ENCODE data around the gene CCT8.

CCT8 gene

GRCh38 chr21:29091033-29091432 is 17.6 kb upstream of the CCT8 start:
- no peak for DNase-seq (ENCODE audit: extremely low spot score)
- ChIA-PET POLR2A (no interaction called here), CTCF (interaction anchor here (1.1 to 5.8 kb wide), 7 partner anchors 12 to 281 kb away, joined by 3 to 48 read pairs (median 4); no protein-coding TSS in a partner anchor)
- no peak for TF ChIP-seq CTCF (IDR thresholded peaks at IDR 0.05; ENCODE audit: control extremely low read depth, extremely low read depth, low read depth, missing control alignments)

- ChIA-PET POLR2A (no interaction called here), CTCF (interaction anchor here (1.7 kb wide), 1 partner anchor 286 kb away, joined by 10 read pairs; no protein-coding TSS in a partner anchor)
- DNase-seq (ENCODE audit: extremely low spot score): no peak
- TF ChIP-seq CTCF (IDR thresholded peaks at IDR 0.05; ENCODE audit: control extremely low read depth, extremely low read depth, low read depth, missing control alignments): no peak
Measured at GRCh38 chr21:29085106-29085752, 11.8 kb upstream of the CCT8 start.

GRCh38 chr21:29084372-29084771 is 10.9 kb upstream of the CCT8 start:
- CTCF ChIA-PET: no interaction called here
- TF ChIP-seq CTCF (IDR thresholded peaks at IDR 0.05; ENCODE audit: control extremely low read depth, extremely low read depth, low read depth, missing control alignments): no peak
- DNase-seq (ENCODE audit: extremely low spot score): no peak
- POLR2A ChIA-PET: no interaction called here

GRCh38 chr21:29083306-29083705 is 9.9 kb upstream of the CCT8 start:
- DNase-seq (ENCODE audit: extremely low spot score): no peak
- ChIA-PET POLR2A (no interaction called here), CTCF (no interaction called here)
- no peak for TF ChIP-seq CTCF (IDR thresholded peaks at IDR 0.05; ENCODE audit: control extremely low read depth, extremely low read depth, low read depth, missing control alignments)

- no peak for DNase-seq (ENCODE audit: extremely low spot score)
- ChIA-PET POLR2A (no interaction called here), CTCF (interaction anchor here (1.2 to 1.3 kb wide), 2 partner anchors 11 to 22 kb away, joined by 5 to 8 read pairs; no protein-coding TSS in a partner anchor)
- no peak for TF ChIP-seq CTCF (IDR thresholded peaks at IDR 0.05; ENCODE audit: control extremely low read depth, extremely low read depth, low read depth, missing control alignments)
Measured at GRCh38 chr21:29082046-29082815, 8.8 kb upstream of the CCT8 start.

- ChIA-PET CTCF (interaction anchor here (1.1 to 4.9 kb wide), 3 partner anchors 9 to 35 kb away, joined by 4 to 48 read pairs (median 4); no protein-coding TSS in a partner anchor), POLR2A (interaction anchor here (3.1 kb wide), 1 partner anchor 220 kb away, joined by 10 read pairs; no protein-coding TSS in a partner anchor)
- no peak for DNase-seq (ENCODE audit: extremely low spot score)
- no peak for TF ChIP-seq CTCF (IDR thresholded peaks at IDR 0.05; ENCODE audit: control extremely low read depth, extremely low read depth, low read depth, missing control alignments)
Measured at GRCh38 chr21:29080454-29080941, 7.0 kb upstream of the CCT8 start.
